Transverse colon (tissue), 4 donors: ENCODE results near the gene ING4. TPM values are rescaled to one million over a fixed set of nuclear protein-coding genes. Genes with fewer than 3 reads are reported as not detected.

Source experiments
- DNase-seq: peaks from one replicate; pipeline ENCODE4 v3.0.0-alpha.2; 2019
- H3K27ac ChIP-seq, 4 donors: fragments of 200-600 bp; sonication (generic); 2 replicates each; pipeline ENCODE4 v1.5.1; 2016 to 2018; ENCODE audit warnings: inconsistent platforms in 4 of 4
- H3K27me3 ChIP-seq: fragments of 200-600 bp; sonication (generic); 2 replicates; pipeline ENCODE4 v1.5.1; 2017; ENCODE audit warnings: inconsistent platforms
- H3K36me3 ChIP-seq, 4 donors: fragments of 200-600 bp; sonication (generic); 2 replicates each; pipeline ENCODE4 v1.5.1; 2017 to 2019; ENCODE audit warnings: inconsistent platforms in 4 of 4
- H3K4me1 ChIP-seq, 4 donors: fragments of 200-600 bp; sonication (generic); 2 replicates each; pipeline ENCODE4 v1.5.1; 2017 to 2020; ENCODE audit warnings: inconsistent platforms in 4 of 4
- H3K4me3 ChIP-seq, 4 donors: fragments of 200-600 bp; sonication (generic); 1 replicate in 1 of 4; 2 replicates in 3 of 4; pipeline versions ENCODE4 v1.5.1 to v1.6.1; 2017 to 2019; ENCODE audit warnings: inconsistent platforms in 4 of 4
- H3K9me3 ChIP-seq, 2 donors: fragments of 200-600 bp; sonication (generic); 2 replicates each; pipeline ENCODE4 v1.5.1; 2017 to 2019; ENCODE audit warnings: inconsistent platforms in 2 of 2
- CTCF ChIP-seq, 5 experiments: fragments of 200-600 bp in 3 of 5; fragments of 450-650 bp in 2 of 5; sonication (generic) in 3 of 5; IDR thresholded peaks; 1 replicate in 2 of 5; 2 replicates in 3 of 5; pipeline ENCODE4 v1.5.1; 2016 to 2017; ENCODE audit warnings: antibody characterized with exemption in 5 of 5, inconsistent platforms in 3 of 5, mild to moderate bottlenecking in 2 of 5, moderate library complexity in 1 of 5
- EP300 ChIP-seq: sonication (generic); formaldehyde crosslinking; IDR thresholded peaks from one replicate; pipeline ENCODE4 v1.6.1; 2017; ENCODE audit warnings: antibody characterized with exemption, low read depth
- POLR2A ChIP-seq: fragments of 450-650 bp; IDR thresholded peaks from one replicate; pipeline ENCODE4 v1.6.1; 2016; ENCODE audit warnings: antibody characterized with exemption, mild to moderate bottlenecking, moderate library complexity
- POLR2AphosphoS5 ChIP-seq, 3 donors: sonication (generic); formaldehyde crosslinking; IDR thresholded peaks; one replicate each; pipeline ENCODE4 v1.6.1; 2016; ENCODE audit warnings: antibody characterized with exemption in 3 of 3
- WGBS, 2 donors: methylation state at CpG; one replicate each; pipeline ENCODE4 v1.1.5; 2018; ENCODE audit warnings: low coverage in 1 of 2; 5-methylcytosine and 5-hydroxymethylcytosine counted together
- in situ Hi-C, 4 donors: fragments of 200-750 bp; cut with MboI; loops; one replicate each; pipeline versions ENCODE4 v1.15.0 to v1.15.1; 2017; ENCODE audit warnings: low sequenced_read_pairs in 3 of 4, low pct_ligation_motif_present in 1 of 4, low pct_unique_long_range_greater_than_20kb in 1 of 4
- intact Hi-C: fragments of 100-400 bp; cut with DNase I; formaldehyde crosslinking; loops from one replicate; pipeline ENCODE4 v1.15.1; 2023; ENCODE audit warnings: low total_unique reads
- total RNA-seq, 4 donors: library from RNA; depleted of rRNA; stranded (reverse); fragments of >200 nt; gene quantifications; one replicate each; pipeline ENCODE4 v1.1.0, GENCODE V29; 2016

Gene ING4
- total RNA-seq, 4 donors from 2014 or later = 41.8 to 165 (median 56.6) TPM

- Histone ChIP-seq H3K9me3 (no peaks in the 10 kb centered on the region), H3K4me3 (no peak overlapping the region), H3K27me3 (no peaks in the 10 kb centered on the region), H3K4me1 (peaks cover 34 to 55% (median 47%) of the 10 kb centered on the region in 4 donors), H3K36me3 (no peaks in the 10 kb centered on the region), H3K27ac (peak overlapping the region; percentile 75 to 99 (median 87))
- in situ Hi-C loops = no loop called here
- DNase-seq = peak; percentile 76
- TF ChIP-seq CTCF (IDR thresholded peaks at IDR 0.05) (no peak), POLR2AphosphoS5 (IDR thresholded peaks at IDR 0.05) (peak in 1 of 3 donors; percentile 8)
- WGBS, 2 donors = 5 to 6% methylated on average over 8 of the region's 8 CpGs
- intact Hi-C loops = no loop called here
These were observed 54.9 kb downstream of the ING4 start for GRCh38 chr12:6607751-6608591.

- Histone ChIP-seq H3K27me3 (no peaks in the 10 kb centered on the region), H3K27ac (peak overlapping the region; percentile 98 to 99 (median 99)), H3K9me3 (no peaks in the 10 kb centered on the region), H3K4me3 (peak overlapping the region; percentile 82 to 99 (median 95)), H3K4me1 (peaks cover 28 to 49% (median 42%) of the 10 kb centered on the region in 4 donors), H3K36me3 (peaks cover 0 to 11% (median 5%) of the 10 kb centered on the region in 4 donors)
- WGBS, 2 donors = 1% methylated on average over 27 of the region's 70 CpGs; no CpG with 5 or more reads in 1 of the 2 donors
- intact Hi-C loops (no loop called here), in situ Hi-C loops (no loop called here)
- DNase-seq = peak; percentile 72
- peak in 2 of 3 donors; percentile 22 to 49 for TF ChIP-seq POLR2AphosphoS5 (IDR thresholded peaks at IDR 0.05)
- no peak for TF ChIP-seq EP300
These were observed 56.4 kb downstream of the ING4 start for GRCh38 chr12:6606331-6607131.

GRCh38 chr12:6605421-6606330, 57.2 kb downstream of the ING4 start:
- TF ChIP-seq EP300 = no peak
- no peak for TF ChIP-seq POLR2A
- no peak for TF ChIP-seq POLR2AphosphoS5 (IDR thresholded peaks at IDR 0.05)
- no peak for TF ChIP-seq CTCF (IDR thresholded peaks at IDR 0.05)
- intact Hi-C loops = no loop called here

GRCh38 chr12:6604259-6605029, 58.5 kb downstream of the ING4 start:
- intact Hi-C loops = no loop called here
- no peak for TF ChIP-seq POLR2A
- no peak for TF ChIP-seq CTCF (IDR thresholded peaks at IDR 0.05)
- no peak for TF ChIP-seq POLR2AphosphoS5 (IDR thresholded peaks at IDR 0.05)
- no peak for TF ChIP-seq EP300
- DNase-seq = peak; percentile 35
- Histone ChIP-seq H3K27me3 (no peaks in the 10 kb centered on the region), H3K36me3 (peaks cover 0 to 32% (median 17%) of the 10 kb centered on the region in 4 donors), H3K4me1 (peaks cover 25 to 48% (median 41%) of the 10 kb centered on the region in 4 donors), H3K27ac (peak overlapping the region; percentile 98 to 99 (median 99)), H3K9me3 (no peaks in the 10 kb centered on the region), H3K4me3 (peak overlapping the region in 3 of 4 donors; percentile 4 to 99 (median 91))
- 53% methylated on average over 6 of the region's 6 CpGs; no CpG with 5 or more reads in 1 of the 2 donors for WGBS, 2 donors
- in situ Hi-C loops = no loop called here

More at GRCh38 chr12:6605421-6606330, 57.2 kb downstream of the ING4 start:
- Histone ChIP-seq H3K27ac (peak overlapping the region; percentile 98 to 99 (median 99)), H3K4me1 (peaks cover 25 to 48% (median 41%) of the 10 kb centered on the region in 4 donors), H3K9me3 (no peaks in the 10 kb centered on the region), H3K27me3 (no peaks in the 10 kb centered on the region), H3K4me3 (peak overlapping the region; percentile 82 to 99 (median 95)), H3K36me3 (peaks cover 0 to 19% (median 11%) of the 10 kb centered on the region in 4 donors)
- 0 to 4% methylated on average over 4 to 18 of the region's 18 CpGs for WGBS, 2 donors
- DNase-seq = no peak
- in situ Hi-C loops = no loop called here
